GM21786 (cell line): ENCODE measurements around the gene CREB3L4.
"Not testable (repeated sequence)": the region's sequence is repeated elsewhere in the genome, so short reads cannot be mapped to it uniquely, and the experiment has no call there.

Source experiments
- ATAC-seq: cut with Tn5 transposase; IDR thresholded peaks from one replicate; pipeline ENCODE4 v1.9.1; 2021; ENCODE audit not compliant: unreplicated experiment

Gene CREB3L4

DNA sequence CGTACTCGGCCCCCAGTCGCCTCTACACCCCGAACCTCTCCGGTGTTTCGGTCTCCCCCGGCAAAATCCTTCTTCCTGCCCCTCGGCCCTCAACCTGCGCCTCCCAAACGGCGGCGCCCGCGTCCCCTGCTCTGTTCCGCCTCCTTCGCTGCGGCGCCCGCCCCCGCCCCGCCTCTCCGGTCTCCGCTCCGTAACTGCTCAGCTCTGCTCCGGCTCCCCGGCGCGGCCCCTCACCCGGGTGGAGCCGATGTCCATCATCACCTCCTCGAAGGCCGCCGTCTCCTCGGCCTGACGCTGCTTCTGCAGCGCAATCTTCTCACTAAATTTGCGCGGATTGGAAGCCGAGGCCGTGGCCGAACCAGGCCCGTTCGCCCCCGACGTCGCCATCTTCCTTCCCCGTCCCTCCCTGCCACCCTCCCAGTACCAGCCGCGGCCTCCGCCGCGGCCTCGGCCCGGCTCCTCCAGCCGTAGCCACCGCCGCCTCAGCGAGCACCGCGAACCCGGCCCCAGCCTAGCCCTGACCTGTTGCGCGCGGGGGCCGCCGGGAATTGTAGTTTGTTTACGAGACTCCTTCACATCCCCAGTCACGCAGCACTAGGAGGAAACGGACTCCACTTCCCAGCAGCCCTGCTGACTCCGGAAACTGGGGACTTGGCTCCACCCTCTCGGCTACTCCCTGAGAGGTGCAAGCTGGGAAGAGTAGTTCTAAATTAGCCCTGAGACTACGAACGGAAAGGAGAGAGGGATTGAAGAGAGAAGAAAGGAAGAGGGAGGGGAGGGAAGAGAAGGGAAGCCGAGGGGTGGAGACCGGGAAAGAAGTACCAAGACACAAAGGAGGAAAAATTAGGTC lies 9.4 kb upstream of the CREB3L4 start, which contains the start of gene CRTC2:
CRTC2 (minus strand) TSS at position 502 of the 850 bp plus-strand sequence; CDS start at position 387, 115 bp downstream.
- peak; percentile 73 for ATAC-seq

- ATAC-seq: no peak
These were observed 8.8 kb upstream of the CREB3L4 start for GRCh38 chr1:153958961-153959260.

DNA sequence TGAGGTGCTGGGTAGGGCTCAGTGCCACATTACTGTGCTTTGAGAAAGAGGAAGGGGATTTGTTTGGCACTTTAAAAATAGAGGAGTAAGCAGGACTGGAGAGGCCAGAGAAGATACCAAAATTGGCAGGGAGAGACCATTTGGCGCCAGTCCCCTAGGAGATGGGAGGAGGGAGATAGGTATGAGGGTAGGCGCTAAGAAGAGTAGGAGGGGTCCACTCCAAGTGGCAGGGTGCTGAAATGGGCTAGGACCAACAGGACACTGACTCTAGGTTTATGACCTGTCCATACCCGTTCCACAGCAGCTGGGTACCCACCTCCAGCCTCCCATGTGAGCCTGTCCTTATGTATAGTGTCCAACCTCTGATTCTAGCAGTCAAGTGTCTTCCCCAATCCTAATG lies 8.2 kb upstream of the CREB3L4 start:
- ATAC-seq: no peak

GRCh38 chr1:153960206-153960605 lies 7.5 kb upstream of the CREB3L4 start:
- no peak for ATAC-seq

DNA sequence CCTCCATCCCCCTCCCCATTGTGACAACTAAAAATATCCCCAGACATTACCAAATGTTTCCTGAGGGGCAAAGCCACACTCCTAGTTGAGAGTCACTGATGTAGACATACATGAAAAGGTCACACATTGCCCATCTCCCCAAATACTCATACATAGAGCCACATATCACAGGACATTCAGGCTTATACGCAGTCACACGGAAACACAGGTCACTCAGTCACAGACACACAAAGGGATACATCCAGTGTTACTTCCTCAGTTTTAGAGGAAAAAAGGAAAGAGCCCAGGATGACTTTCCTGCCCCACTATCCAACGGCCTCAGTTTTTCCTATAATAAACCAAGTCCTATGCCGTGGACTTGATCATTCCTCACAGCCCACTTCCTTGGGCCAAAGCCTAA lies 6.3 kb upstream of the CREB3L4 start:
- ATAC-seq: no peak

DNA sequence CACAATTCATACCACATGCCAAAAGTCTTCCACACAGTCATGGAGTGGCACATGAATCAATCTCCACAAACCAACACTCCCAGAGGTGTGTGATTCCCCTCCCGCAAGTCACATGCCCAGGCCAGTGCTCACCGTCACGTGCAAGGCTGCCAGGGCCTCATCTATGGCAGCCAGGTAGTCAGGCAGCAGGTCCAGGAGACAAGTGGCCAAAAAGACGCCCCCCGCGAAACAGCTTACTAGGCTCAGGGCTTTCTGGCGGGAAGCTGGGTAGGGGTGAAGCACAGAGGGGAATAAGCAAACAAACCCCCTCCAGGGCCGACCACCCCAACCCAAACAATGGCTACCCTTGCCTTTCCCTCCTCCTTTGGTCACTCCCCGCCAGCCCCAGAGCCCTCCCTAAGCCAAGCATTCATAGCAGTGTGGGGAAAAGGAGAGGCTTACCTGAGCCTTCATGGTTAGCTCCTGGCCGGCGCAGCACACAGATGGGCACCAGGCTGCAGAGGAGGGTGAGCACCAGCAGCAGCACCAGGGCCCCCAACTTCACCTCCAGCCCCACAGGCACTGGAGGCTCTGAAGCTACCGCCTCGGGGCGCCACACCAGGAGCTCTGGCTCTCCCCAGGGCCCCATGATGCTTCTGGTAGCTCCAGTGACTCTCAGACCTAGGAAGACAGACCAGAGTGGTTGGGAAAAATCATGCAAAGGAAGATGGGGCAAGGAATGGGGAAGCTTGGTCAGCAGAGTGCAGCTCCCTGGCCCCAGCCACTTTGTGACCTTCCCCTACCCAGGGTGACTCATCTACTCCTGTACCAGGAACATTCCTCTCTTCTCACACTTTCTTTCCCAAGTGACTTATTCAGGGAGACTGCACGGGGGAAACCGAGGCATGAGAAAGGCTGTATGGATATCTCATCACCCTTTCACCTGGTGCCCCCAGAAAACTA lies 5.3 kb upstream of the CREB3L4 start:
- ATAC-seq: no peak

- ATAC-seq: peak; percentile 35
These were observed 4.5 kb upstream of the CREB3L4 start, which contains the start of gene SLC39A1 for GRCh38 chr1:153963030-153963849. SLC39A1 (minus strand) TSS chr1:153963537; CDS start chr1:153962715, 822 bp downstream.

- no peak for ATAC-seq
These were observed 3.8 kb upstream of the CREB3L4 start for GRCh38 chr1:153963850-153964331.

- no peak for ATAC-seq
These were observed 280 bp downstream of the CREB3L4 start for GRCh38 chr1:153968000-153968363.

DNA sequence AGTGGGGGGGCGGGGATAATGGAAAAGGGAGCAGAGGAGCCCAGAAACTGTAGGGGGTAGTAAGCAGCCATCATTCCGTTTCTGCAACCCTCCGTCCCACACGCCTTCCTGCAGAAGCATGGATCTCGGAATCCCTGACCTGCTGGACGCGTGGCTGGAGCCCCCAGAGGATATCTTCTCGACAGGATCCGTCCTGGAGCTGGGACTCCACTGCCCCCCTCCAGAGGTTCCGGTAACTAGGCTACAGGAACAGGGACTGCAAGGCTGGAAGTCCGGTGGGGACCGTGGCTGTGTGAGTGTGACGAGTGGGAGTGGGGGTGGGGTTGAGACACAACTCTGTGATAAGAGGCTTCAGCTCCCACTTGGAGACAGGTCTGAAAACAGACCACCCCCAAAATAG lies 706 bp downstream of the CREB3L4 start:
- no peak for ATAC-seq

GRCh38 chr1:153968972-153969371 lies 1.3 kb downstream of the CREB3L4 start:
- ATAC-seq: no peak

- no peak for ATAC-seq
These were observed 2.6 kb downstream of the CREB3L4 start for GRCh38 chr1:153970346-153970745.

DNA sequence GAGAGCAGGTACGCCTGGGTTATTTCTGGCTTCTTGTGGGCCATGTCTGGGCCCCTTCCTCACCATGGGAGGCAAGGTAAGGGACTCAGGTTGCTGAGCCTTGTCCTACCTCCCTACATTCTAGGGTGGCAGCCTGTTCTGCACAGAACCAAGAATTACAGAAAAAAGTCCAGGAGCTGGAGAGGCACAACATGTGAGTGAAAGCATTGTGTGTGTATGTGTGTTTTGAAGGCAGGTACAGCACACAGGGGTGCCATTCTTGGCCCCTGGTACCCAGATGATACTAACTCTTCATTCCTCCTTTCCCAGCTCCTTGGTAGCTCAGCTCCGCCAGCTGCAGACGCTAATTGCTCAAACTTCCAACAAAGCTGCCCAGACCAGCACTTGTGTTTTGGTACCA lies 5.4 kb downstream of the CREB3L4 start:
- ATAC-seq: no peak

DNA sequence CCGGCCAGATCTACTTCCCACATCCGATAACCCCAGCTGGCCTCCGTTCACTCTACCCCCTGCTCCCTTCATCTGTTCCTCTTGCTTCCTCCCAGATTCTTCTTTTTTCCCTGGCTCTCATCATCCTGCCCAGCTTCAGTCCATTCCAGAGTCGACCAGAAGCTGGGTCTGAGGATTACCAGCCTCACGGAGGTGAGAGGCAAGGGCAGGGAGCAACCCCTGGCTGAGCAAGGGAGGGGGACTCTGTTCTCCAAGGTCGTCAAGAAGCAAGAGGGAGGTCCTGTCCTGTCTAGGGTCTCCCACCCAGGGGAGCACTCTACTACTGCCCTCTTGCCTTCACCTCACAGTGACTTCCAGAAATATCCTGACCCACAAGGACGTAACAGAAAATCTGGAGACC lies 5.8 kb downstream of the CREB3L4 start:
- no peak for ATAC-seq

DNA sequence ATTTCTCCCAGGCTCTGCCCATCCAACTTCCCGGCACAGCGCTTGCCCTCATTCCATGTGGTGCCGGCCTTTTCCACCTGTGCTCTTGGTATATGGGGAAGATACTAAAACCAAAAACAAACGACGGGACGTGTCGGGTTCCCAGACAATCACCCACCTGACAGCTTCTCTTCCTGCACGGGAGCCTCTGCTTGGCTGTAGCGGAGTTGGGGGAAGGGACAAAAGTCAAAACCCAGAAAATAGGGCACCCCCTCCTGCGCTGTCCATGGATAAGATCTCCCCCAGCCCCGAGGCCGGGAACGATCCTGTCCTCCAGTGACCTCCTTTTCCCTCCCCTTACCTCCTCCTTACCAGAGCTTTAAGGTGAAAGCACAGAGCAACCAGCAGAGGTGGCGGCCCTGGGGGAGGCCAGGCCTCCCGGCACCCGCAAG lies 9.1 kb downstream of the CREB3L4 start:
- ATAC-seq: no peak

DNA sequence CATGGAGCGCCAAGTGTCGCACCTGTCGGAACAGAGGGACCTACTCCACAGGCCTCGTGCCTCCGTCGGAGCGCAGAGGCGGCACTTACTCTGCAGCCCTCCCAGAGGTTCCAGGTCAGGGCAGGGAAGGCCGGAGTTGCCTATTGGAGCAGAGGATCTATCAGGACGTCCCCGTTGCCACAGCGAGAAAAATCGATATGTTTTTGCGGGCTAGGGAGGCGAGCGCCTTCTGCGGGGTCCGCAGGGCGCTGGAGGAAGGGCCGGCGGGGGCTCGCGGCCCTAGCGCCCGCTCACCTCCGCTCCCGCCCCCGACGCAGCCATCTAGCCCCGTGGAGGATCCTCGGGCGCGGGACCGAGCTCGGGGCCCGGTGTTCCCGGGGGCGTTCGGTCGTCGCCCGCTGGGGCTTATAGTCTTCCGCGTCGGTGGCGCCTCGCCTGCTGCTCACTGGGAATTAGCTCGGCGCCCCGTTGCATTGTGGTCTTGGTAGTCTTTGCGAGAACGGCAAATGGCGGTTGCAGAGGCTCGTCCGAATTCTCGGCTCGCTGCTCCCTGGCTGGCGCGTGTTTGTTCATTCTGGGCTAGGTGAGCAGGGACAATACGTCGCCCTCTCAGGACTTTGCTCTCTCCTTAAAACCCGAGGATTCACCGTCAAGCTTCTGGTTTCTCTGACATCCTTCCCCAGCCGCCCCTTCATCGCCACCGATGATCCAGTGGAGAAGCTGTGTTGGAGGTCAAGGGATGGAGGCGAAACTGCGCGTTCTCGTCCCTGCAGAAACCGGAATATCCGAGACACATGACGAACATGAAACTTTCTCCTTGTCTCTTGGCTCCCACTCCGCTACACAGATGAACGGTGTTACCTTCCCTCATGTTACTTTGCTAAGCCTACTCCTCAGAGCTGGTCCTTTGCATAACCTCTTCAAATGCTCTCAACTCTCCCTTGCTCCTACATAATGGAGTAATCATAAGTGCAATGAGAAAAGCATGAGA lies 9.8 kb downstream of the CREB3L4 start, which contains the start of gene JTB:
JTB (minus strand) TSS at position 425 of the 991 bp plus-strand sequence; CDS start at position 3, 422 bp downstream.
- ATAC-seq: peak; percentile 78

DNA sequence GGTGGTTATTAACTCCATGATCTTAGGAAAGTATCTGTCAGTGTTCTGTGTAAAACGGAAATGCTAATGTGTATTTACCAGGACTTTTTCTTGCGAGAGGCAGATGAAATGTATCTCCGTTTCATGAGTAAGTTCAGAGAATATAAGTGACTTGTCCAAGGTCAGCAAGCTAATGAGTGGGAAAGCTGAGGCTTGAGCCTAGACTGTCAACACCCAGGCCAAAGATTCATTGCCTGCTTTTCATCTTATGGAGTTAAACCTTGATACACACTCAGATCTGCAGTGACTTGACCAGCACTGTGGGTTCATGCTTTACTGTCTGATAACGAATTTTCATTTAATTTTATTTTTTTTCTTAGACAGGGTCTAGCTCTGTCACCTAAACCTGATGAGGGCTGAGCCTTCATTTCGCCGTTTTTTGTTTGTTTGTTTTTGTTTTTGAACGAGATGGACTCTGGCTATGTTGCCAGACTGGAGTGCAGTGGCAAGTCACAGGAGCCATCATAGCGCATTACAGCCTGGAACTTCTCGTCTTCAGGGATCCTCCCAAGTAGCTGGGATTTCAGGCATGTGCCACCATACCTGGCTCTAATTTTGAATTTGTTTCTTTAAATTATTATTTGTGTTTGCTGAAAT lies 10.7 kb downstream of the CREB3L4 start:
- no peak for ATAC-seq

GRCh38 chr1:153979091-153979490 lies 11.4 kb downstream of the CREB3L4 start:
- ATAC-seq: not testable (repeated sequence)

GRCh38 chr1:153981735-153982134 lies 14.0 kb downstream of the CREB3L4 start:
- ATAC-seq: not testable (repeated sequence)
